ENCODE measurements around the gene PNMA8A.

GRCh38 chr19:46487178-46487801 is 15.9 kb upstream of the PNMA8A start:
- TF ChIP-seq CTCF (IDR thresholded peaks at IDR 0.05) (no peak), RAD21 (IDR thresholded peaks at IDR 0.05; ENCODE audit: low read length) (no peak), YY1 (IDR thresholded peaks at IDR 0.05; ENCODE audit: low read depth) (no peak), MXI1 (IDR thresholded peaks at IDR 0.05; ENCODE audit: low read depth, low read length) (no peak), CHD2 (IDR thresholded peaks at IDR 0.05; ENCODE audit: low read length, partially characterized antibody) (no peak), NRF1 (IDR thresholded peaks at IDR 0.05; ENCODE audit: low read depth, low read length) (no peak), POLR2AphosphoS5 (IDR thresholded peaks at IDR 0.05; ENCODE audit: low read depth, low read length) (no peak), SMC3 (IDR thresholded peaks at IDR 0.05; ENCODE audit: low read depth, low read length) (no peak)
